Measurements from ENCODE around the gene HAAO. TPM values are rescaled to one million over a fixed set of nuclear protein-coding genes. Genes with fewer than 3 reads are reported as not detected.

HAAO gene
- total and polyA plus RNA-seq, 2 donors (not counting 1 experiment from before 2014, with no cell fraction given), result 6.4 to 17.6 TPM

DNA sequence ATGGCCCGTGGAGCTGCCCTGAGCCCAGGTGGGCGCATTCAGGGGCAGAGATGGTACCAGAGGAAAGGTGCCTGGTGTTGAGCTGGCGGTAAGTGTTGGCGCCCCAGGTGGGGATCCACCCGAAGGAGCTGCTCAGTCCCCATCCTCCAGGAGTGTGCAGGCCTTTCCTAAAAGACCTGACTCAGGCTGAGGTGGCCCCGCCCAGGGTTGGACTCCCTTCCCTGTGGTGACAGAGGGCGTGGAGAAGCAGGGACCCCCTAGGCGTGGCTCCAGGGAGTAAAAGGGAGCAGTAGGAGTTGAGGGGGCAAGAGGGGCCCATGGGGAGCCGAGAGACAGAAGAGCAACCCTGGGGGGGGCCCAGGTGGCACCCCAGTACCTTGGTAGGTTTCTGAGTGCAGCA, 30.8 kb downstream of the HAAO start:
- no peak overlapping the region for H3K4me3 ChIP-seq (ENCODE audit: control extremely low read depth in 1 of 5, extremely low read depth in 1 of 5, insufficient read depth in 1 of 5, low read depth in 2 of 5, low read length in 4 of 5)
- no peaks in the 10 kb centered on the region for H3K79me2 ChIP-seq (ENCODE audit: control insufficient read depth, insufficient read depth, low read length)
- no peak overlapping the region for H3K27ac ChIP-seq (ENCODE audit: low read length in 2 of 2)
- no peak for TF ChIP-seq EZH2 (IDR thresholded peaks at IDR 0.05; ENCODE audit: borderline replicate concordance, insufficient read depth, low read depth, low read length, poor library complexity, severe bottlenecking)
- TF ChIP-seq, protein P1, sequence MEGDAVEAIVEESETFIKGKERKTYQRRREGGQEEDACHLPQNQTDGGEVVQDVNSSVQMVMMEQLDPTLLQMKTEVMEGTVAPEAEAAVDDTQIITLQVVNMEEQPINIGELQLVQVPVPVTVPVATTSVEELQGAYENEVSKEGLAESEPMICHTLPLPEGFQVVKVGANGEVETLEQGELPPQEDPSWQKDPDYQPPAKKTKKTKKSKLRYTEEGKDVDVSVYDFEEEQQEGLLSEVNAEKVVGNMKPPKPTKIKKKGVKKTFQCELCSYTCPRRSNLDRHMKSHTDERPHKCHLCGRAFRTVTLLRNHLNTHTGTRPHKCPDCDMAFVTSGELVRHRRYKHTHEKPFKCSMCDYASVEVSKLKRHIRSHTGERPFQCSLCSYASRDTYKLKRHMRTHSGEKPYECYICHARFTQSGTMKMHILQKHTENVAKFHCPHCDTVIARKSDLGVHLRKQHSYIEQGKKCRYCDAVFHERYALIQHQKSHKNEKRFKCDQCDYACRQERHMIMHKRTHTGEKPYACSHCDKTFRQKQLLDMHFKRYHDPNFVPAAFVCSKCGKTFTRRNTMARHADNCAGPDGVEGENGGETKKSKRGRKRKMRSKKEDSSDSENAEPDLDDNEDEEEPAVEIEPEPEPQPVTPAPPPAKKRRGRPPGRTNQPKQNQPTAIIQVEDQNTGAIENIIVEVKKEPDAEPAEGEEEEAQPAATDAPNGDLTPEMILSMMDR (IDR thresholded peaks at IDR 0.05), result no peak
- H3K9me3 Mint-ChIP-seq (ENCODE audit: insufficient read depth), result no peaks in the 10 kb centered on the region
- ChIA-PET CTCF (no interaction called here), POLR2A (no interaction called here)
- 96% methylated on average over 9 of the region's 9 CpGs for WGBS (ENCODE audit: insufficient coverage)
- H4K20me1 ChIP-seq (ENCODE audit: control insufficient read depth, insufficient read depth, low read length, poor library complexity, severe bottlenecking), result no peaks in the 10 kb centered on the region
- H3K9me3 ChIP-seq (ENCODE audit: control extremely low read depth in 1 of 3, control insufficient read depth in 2 of 3, insufficient read depth in 1 of 3, low read length in 2 of 3), result no peaks in the 10 kb centered on the region
- no peaks in the 10 kb centered on the region for H3K36me3 ChIP-seq (replicated peaks in 1 of 2; ENCODE audit: control extremely low read depth in 1 of 2, control insufficient read depth in 1 of 2, extremely low read depth in 1 of 2, insufficient read depth in 2 of 2, low read length in 1 of 2)
- H2AFZ ChIP-seq (ENCODE audit: insufficient read depth, low read depth, low read length, poor library complexity, severe bottlenecking), result no peak overlapping the region
- ATAC-seq (ENCODE audit: low read depth) (no peak), DNase-seq (no peak)
- intact Hi-C loops (cut with micrococcal nuclease), result no loop called here
- no peak overlapping the region for H3K4me2 ChIP-seq (replicated peaks; ENCODE audit: low read depth, low read length, poor library complexity, severe bottlenecking)
- H3K4me3 Mint-ChIP-seq, result no peak overlapping the region
- H3K27me3 ChIP-seq (replicated peaks in 1 of 4; ENCODE audit: control extremely low read depth in 1 of 4, control insufficient read depth in 3 of 4, insufficient read depth in 4 of 4, low read length in 3 of 4), result no peaks in the 10 kb centered on the region
- H3K27me3 Mint-ChIP-seq, result no peaks in the 10 kb centered on the region
- no peaks in the 10 kb centered on the region for H3K4me1 ChIP-seq (ENCODE audit: control insufficient read depth in 2 of 2, insufficient read depth in 2 of 2, low read length in 2 of 2)
- no peak overlapping the region for H3K27ac Mint-ChIP-seq
- no peak overlapping the region for H3K9ac ChIP-seq (ENCODE audit: low read length)
- H3K4me1 Mint-ChIP-seq, result no peaks in the 10 kb centered on the region

DNA sequence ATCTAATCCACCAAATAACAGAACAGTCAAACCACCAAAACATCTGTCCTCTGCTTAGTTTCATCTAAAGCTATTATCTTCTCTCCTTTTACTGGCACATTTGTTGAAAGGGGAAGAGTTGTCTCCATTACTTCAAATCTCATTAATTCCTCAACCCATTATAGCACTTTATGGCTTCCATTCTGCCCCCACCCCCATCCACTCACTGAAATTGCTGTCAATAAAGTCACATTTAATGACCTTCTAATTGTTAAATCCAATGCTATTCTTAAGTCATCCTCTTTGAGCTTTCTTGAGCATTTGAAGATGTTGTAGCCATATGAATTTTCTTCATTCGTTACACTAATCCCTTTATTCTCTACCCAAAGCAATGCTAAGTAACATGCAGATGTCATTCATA, 33.6 kb downstream of the HAAO start:
- no CpG with 5 or more reads among the region's 1 CpG for WGBS (ENCODE audit: insufficient coverage)
- no peaks in the 10 kb centered on the region for H3K27me3 Mint-ChIP-seq
- ChIA-PET POLR2A (no interaction called here), CTCF (interaction anchor here (2.0 kb wide), 1 partner anchor 13 kb away, joined by 8 read pairs; no protein-coding TSS in a partner anchor)
- Histone ChIP-seq H3K27ac (ENCODE audit: low read length in 2 of 2) (no peak overlapping the region), H3K9me3 (ENCODE audit: control extremely low read depth in 1 of 3, control insufficient read depth in 2 of 3, insufficient read depth in 1 of 3, low read length in 2 of 3) (no peaks in the 10 kb centered on the region), H3K4me1 (ENCODE audit: control insufficient read depth in 2 of 2, insufficient read depth in 2 of 2, low read length in 2 of 2) (peaks cover 17 to 20% of the 10 kb centered on the region in 2 donors), H2AFZ (ENCODE audit: insufficient read depth, low read depth, low read length, poor library complexity, severe bottlenecking) (no peak overlapping the region), H4K20me1 (ENCODE audit: control insufficient read depth, insufficient read depth, low read length, poor library complexity, severe bottlenecking) (no peaks in the 10 kb centered on the region), H3K4me2 (replicated peaks; ENCODE audit: low read depth, low read length, poor library complexity, severe bottlenecking) (no peak overlapping the region), H3K79me2 (ENCODE audit: control insufficient read depth, insufficient read depth, low read length) (no peaks in the 10 kb centered on the region), H3K36me3 (replicated peaks in 1 of 2; ENCODE audit: control extremely low read depth in 1 of 2, control insufficient read depth in 1 of 2, extremely low read depth in 1 of 2, insufficient read depth in 2 of 2, low read length in 1 of 2) (no peaks in the 10 kb centered on the region), H3K9ac (ENCODE audit: low read length) (no peak overlapping the region), H3K27me3 (replicated peaks in 1 of 4; ENCODE audit: control extremely low read depth in 1 of 4, control insufficient read depth in 3 of 4, insufficient read depth in 4 of 4, low read length in 3 of 4) (no peaks in the 10 kb centered on the region), H3K4me3 (ENCODE audit: control extremely low read depth in 1 of 5, extremely low read depth in 1 of 5, insufficient read depth in 1 of 5, low read depth in 2 of 5, low read length in 4 of 5) (no peak overlapping the region)
- intact Hi-C loops (cut with micrococcal nuclease), result no loop called here
- DNase-seq, result no peak
- no peak overlapping the region for H3K4me3 Mint-ChIP-seq
- TF ChIP-seq EZH2 (IDR thresholded peaks at IDR 0.05; ENCODE audit: borderline replicate concordance, insufficient read depth, low read depth, low read length, poor library complexity, severe bottlenecking), result no peak
- TF ChIP-seq, protein P1 (IDR thresholded peaks at IDR 0.05), result no peak
- no peaks in the 10 kb centered on the region for H3K9me3 Mint-ChIP-seq (ENCODE audit: insufficient read depth)
- no peak for ATAC-seq (ENCODE audit: low read depth)
- no peak overlapping the region for H3K27ac Mint-ChIP-seq
- H3K4me1 Mint-ChIP-seq, result peaks cover 19% of the 10 kb centered on the region

Data from B cell (primary cell).